ENCODE data around the gene MLLT6. TPM values are rescaled to one million over a fixed set of nuclear protein-coding genes. Genes with fewer than 3 reads are reported as not detected.

MLLT6 gene
- total RNA-seq (2022; extraction: Qiagen RNA extraction; ENCODE audit: low read depth) = 20.1 to 31.5 TPM (median 29.5 TPM) in 5 replicates

DNA sequence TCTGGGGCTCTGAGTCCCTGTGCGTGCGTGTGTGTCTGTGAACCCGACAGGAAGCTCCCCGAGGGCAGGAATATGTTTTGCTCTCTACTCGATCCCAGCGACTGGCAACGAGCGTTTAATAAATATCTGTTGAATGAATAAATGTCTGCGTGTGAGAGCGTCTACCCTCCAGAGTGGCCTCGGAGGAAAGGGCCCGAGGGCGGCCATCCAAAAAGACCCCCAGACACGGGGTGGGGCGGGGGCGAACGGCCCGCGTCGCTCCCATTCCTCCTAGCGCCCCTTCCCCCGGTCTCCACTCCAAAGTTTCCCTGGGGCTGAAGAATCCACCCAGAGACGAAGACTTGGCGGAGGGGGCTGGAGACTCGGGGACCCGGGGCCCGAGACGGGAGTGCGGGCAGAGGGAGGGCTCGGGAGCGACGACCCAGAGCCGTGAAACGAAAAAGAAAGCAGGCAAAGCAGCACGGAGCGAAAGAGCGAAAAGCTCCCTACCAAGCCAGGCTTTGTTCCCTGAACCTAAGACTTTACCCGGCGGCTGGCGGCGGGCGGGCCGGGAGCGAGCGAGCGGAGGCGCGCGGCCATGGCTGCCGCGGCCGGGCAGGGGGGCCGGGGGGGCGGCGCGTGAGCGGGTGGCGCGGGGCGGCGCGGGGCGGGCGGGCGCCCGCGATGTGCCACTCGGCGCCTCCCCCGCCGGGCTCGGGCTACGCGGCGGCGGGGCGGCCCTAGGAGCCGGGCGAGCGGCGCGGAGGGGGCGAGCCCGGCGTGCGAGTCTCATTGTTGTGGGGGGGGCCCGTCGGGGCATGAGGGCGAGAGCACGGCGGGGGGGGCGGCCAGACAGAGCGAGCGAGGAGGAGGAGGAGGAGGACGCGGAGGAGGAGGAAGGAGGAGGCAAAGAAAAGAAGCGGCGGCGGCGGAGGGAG, at the start of gene MLLT6:
Gene MLLT6 (plus strand): TSS at position 668 of the 917 bp plus-strand sequence. CDS start 360 bp downstream, outside the sequence.

GRCh38 chr17:38674749-38675615, 30.1 kb upstream of the MLLT6 start, which contains the start of gene EPOP:
EPOP (minus strand) TSS chr17:38674957; CDS start chr17:38674495, 462 bp downstream.

GRCh38 chr17:38729886-38730525, 24.9 kb downstream of the MLLT6 start, which contains the start of gene CISD3:
CISD3 (plus strand) TSS chr17:38730341; CDS start chr17:38730359, 18 bp downstream.

GRCh38 chr17:38748149-38748891, 43.2 kb downstream of the MLLT6 start, which contains the start of gene PCGF2:
PCGF2 (minus strand) TSS chr17:38748336; CDS start chr17:38740402, 7,934 bp downstream.

DNA sequence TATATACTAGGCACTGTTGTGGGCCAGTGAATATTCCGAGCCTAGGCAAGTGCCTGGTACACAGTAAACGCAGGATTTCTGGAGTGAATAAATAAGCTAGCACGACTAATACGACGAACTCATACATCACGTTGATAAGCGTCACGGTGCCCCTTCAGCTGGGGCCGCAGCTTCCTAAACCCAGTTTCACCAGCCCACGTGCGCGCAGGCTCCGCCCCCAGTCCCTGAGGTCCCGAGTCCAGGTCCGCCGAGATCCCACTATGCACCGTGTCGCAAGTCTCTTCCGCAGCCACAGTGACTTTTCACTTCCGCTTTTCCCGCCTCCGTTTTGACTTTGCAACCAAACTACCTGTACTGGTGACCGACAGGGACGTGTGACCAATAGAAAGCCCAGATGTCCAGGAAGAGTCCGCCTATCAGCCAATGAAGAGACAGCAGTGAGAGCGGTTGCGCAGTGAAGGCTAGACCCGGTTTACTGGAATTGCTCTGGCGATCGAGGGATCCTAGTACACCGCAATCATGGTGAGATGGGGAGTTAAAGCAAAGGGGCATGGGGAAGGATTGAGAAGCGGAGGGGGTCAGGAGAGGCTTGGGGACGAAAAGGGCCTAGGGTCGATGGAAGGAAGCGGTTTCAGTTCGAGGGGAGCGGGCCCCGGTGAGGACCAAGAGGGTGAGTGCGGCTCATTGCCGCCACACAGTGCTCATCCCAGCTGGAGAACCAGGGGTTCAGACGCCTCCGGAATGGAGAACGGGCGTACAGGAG, 47.4 kb downstream of the MLLT6 start, which contains the start of gene PSMB3:
Gene PSMB3 (plus strand): TSS at position 434 of the 763 bp plus-strand sequence. CDS start 86 bp downstream, at position 520.

Other genes starting within 250 kb of the MLLT6 start
- 1.4 to 3.1 TPM (median 2.6 TPM) in 5 replicates for gene SRCIN1, start 99.3 kb upstream of the MLLT6 start, total RNA-seq (2022; extraction: Qiagen RNA extraction; ENCODE audit: low read depth)
- 9.8 to 13.2 TPM (median 12.6 TPM) in 5 replicates for gene EPOP, start 30.3 kb upstream of the MLLT6 start, total RNA-seq (2022; extraction: Qiagen RNA extraction; ENCODE audit: low read depth)
- 53.3 to 103 TPM (median 92.4 TPM) in 5 replicates for gene CISD3, start 25.1 kb downstream of the MLLT6 start, total RNA-seq (2022; extraction: Qiagen RNA extraction; ENCODE audit: low read depth)
- 31.5 to 53.9 TPM (median 52.9 TPM) in 5 replicates for gene PCGF2, start 43.1 kb downstream of the MLLT6 start, total RNA-seq (2022; extraction: Qiagen RNA extraction; ENCODE audit: low read depth)
- gene PSMB3, start 47.5 kb downstream of the MLLT6 start, total RNA-seq (2022; extraction: Qiagen RNA extraction; ENCODE audit: low read depth) = 356 to 463 TPM (median 422 TPM) in 5 replicates
- gene PIP4K2B, start 94.3 kb downstream of the MLLT6 start, total RNA-seq (2022; extraction: Qiagen RNA extraction; ENCODE audit: low read depth) = 33.1 to 45.1 TPM (median 42.1 TPM) in 5 replicates
- 20.5 to 24.6 TPM (median 21.7 TPM) in 5 replicates for gene CWC25, start 120.0 kb downstream of the MLLT6 start, total RNA-seq (2022; extraction: Qiagen RNA extraction; ENCODE audit: low read depth)
- 2,567 to 3,166 TPM (median 2,626 TPM) in 5 replicates for gene RPL23, start 148.4 kb downstream of the MLLT6 start, total RNA-seq (2022; extraction: Qiagen RNA extraction; ENCODE audit: low read depth)
- gene LASP1, start 164.8 kb downstream of the MLLT6 start, total RNA-seq (2022; extraction: Qiagen RNA extraction; ENCODE audit: low read depth) = 255 to 274 TPM (median 264 TPM) in 5 replicates